HG03064 (cell line): ENCODE results near the gene CDH4.

Experiments used
- ATAC-seq: cut with Tn5 transposase; IDR thresholded peaks from one replicate; pipeline ENCODE4 v1.9.1; 2021; ENCODE audit warnings: low read depth; ENCODE audit not compliant: unreplicated experiment

Gene CDH4

DNA sequence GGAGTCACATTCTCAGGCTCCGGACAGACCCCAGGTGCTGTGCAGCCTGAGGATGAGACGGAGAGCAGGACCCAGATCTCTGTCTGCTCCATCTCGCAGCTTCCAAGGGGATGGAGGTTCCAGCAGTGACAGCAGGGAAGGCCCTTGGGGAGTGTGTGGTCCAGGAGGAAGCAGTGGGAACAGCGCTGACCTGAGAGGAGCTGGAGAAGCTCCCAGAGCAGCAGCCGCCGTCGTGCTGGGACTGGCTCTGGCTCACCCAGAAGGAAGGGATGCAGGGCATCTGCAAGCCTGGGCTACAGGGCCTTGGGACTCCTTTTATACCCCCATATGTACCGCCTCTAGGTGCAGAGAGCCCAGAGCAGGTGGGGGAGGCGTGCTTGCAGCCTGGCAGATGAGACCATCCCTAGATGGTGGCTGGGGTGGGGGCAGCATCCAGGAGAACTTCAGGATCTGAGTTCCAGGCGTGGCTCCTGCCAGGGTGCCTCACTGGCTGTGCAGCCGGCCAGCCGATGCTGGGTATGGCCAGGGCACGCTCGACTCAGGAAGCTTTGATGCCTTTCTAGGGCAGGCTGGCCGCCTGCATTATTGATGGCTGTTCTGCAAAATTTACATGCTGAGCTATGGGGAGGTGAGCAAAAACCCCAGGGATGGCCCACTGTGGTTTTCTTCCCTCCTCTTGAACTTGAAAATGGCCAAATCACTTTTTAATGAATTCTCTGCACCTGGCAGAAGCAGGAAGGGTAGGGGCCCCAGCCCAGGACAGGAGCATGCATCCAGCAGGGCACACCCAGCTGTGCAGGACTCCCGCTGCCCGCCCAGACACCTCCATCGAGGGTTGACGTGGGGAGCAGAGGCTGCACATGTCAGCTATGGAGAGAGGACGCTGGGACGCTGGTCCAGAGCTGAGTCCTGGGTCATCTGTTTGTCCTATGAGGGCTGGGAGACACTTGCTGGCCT is 634.0 kb downstream of the CDH4 start:
- ATAC-seq = no peak

DNA sequence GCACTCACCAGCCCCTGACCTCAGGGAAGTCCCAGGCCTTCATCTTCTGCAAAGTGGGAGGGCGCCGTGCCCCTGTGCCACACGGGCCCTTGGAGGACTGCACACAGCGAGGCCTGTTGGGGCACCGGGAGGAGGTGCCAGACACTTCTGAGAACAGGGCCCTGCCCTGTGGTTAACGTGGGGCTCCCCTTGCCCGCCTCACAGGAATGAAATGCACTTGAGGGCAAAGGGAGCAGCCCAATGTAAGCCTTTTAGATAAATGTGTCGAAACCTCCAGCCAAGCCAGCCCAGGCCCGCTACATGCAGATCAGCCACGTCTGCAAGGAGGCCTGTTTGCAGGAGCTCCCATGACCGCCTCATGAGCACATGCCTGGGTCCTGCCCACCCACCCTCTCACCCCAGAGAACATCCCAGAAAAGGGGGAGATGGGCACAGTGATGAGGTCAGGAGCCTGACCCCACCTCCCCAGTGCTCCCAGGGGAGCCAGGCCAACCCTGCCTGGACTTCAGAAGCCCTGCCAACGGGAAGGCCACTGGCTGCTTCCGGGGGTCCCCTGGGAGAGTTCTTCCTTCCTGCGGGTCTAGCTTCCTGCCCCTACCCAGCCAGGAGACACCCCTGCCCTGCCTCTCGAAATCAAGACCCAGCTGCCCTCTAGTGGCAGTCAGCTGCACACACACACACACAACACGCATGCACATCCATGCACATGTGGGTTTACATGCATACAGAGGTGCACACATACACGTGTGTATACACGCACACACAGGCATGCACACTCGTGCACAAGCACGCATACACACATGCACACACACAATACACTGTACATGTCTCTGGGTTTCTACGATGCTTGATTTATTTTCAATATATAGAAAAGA is 634.9 kb downstream of the CDH4 start:
- ATAC-seq = no peak

DNA sequence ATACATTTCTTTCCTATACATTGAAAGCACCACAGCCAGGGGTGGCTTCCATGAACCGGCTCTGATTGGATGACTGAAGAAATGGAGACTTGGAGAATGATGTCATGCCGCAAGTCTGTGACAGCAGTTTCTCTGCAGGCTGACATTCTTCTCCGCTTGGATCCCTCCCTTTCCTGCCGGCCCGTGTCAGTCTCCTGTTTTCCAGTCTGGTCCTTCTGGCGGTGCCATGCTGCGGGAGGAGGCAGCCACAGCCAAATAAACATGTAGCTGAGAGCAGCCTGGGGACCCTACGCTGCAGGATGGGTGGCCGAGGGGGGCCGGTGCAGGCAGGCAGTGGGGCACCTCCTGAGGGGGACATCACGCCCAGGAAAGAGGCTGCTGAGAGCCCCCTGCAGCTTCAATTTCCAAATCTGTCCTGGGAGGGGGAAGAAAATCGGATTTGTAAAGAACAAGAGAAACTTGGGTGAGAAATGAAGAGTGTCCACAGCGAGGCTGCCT is 635.6 kb downstream of the CDH4 start:
- ATAC-seq = no peak

DNA sequence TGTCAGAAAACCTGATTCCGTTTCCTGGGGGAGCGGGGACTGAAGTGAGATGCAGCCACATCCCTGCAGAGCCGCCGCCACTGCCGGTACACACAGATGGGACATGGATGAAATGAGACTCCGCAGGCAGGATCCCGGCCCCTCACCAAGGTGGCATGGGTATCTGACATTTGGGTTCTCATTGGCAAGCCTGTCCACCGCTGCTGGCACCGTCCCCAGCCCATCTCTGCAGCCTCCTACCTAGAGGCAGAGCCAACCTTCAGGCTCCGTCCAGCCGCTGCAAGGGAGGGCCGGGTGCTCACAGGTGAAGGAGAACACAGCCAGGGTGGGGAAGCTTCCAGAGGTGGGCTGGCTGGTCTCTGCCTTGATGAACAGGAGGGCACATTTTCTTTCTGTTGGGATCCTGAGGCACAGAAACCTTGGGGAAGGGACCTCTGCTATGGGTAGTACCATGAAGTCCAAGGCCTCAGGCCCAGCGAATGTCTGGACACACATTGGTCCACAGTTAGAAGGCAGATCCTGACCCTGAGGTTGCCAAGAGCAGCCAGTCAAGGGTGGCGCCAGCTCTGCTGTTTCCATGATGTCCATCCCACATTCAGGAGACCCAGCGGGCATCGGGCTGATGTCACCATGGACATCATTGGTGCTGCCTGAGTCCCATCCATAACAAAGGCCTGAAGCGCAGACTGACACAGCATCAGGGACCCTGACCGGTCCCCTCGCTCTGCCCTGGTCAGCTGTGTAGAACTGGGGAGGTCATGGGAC is 636.2 kb downstream of the CDH4 start:
- no peak for ATAC-seq

DNA sequence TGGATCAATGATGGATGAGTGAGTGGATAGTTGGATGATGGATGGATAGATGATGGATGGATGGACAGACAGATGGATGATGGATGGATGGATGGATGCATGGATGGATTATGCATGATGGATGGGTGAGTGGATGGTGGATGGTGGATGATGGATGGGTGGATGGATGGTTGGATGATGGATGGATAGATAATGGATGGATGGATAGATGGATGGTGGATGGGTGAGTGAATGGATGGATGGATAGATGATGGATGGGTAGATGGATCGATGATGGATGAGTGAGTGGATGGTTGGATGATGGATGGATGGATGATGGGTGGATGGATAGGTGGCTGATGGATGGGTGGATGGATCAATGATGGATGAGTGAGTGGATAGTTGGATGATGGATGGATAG is 637.6 kb downstream of the CDH4 start:
- ATAC-seq = no peak

DNA sequence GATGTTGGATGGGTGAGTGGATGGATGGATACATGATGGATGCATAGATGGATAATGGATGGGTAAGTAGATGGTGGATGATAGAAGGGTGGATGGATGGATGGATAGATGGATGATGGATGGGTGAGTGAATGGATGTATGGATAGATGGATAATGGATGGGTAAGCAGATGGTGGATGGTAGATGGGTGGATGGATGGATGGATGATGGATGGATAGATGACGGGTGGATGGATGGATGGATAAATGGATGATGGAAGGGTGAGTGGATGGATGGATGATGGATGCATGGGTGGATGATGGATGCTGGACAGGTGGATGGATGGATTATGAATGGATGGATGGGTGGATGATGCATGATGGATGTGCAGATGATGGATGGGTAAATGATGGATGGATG is 638.1 kb downstream of the CDH4 start:
- no peak for ATAC-seq

DNA sequence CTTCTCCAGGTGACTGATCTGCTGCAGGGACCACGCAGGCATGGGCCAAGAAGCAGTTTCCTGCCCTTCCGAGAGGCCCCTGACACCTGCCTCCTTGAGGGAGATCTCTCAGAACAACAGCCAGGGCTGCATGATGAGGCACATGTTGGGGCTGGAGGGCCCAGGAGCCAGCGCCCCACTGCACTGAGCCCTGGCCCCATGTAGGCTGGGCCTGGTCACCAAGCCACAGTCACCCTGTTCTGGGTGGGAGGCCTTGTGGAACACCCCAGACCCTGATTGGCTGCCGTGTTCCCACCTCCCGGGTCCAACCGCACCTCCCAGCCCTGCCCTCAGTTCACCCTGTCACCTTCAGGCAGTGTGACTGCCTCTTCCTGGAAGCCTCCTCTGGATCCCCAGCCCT is 639.4 kb downstream of the CDH4 start:
- ATAC-seq = no peak

DNA sequence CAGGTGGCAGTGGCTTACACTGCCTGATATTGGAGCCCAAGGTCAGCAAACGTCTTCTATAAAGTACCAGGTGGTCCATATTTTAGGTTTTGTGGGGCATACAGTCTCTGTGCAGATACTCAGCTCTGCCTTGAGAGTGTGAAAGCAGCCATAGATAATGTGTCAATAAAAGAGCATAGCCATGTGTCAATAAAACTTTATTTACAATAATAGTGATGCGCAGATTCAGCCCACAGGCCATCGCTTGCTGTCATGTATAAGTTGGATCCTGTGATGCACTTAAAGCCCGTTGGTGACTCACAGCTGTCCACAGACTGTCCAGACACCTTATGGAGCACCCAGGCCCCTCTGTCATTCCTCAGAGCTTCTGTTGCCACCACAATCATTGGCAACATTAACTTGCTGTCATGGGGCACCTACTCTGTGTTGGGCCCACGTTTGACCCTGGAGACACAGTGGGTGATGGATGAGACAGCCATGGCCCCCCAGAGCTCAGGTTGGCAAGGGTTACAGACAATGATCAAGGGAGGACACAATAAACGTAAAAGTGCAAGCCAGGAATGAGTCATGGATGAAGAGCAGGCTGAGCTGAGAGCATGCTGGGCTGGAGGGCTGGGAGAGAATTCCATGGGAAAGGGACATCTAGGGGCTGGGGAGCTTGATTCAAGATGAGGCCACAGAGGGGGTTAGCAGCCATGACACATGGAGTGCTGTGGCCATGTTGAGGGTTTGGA is 640.0 kb downstream of the CDH4 start:
- no peak for ATAC-seq

DNA sequence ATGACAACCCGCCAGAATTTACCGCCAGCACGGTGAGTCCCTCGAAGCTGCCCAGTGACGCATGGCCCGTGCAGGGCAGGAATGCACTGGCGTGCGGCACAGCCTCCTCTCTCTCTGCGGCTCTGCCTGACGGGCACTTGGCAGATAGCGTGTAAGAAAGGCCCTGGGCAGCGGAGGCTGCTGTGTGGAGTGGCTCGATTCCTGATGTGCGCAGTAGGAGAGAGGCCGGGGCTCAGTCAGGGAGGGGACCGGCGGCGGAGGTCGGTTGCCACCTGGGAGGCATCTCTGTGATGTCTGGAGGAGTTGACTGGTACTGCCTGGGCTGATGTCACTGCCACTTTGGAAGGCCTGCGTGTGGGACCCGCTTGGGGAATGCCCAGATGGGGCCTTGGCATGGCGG is 643.0 kb downstream of the CDH4 start:
- no peak for ATAC-seq

DNA sequence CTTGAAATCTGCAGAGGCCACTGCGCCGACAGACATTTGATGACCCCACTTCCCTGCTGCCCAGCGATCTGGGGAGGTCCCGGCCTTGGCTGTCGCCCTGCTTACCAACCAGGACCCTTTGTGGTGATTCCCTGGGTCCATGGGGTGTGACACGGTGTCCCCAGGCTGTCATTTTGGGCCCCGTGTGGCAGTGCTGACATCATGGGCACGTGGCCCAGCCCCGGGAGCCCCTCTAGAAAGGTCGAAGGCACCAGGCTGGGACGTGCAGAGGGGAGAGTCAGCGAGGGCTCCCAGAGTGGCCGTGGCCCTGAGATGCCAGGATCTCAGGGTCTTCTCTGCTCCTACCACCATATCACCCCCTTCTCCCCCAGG is 643.6 kb downstream of the CDH4 start:
- ATAC-seq = no peak

DNA sequence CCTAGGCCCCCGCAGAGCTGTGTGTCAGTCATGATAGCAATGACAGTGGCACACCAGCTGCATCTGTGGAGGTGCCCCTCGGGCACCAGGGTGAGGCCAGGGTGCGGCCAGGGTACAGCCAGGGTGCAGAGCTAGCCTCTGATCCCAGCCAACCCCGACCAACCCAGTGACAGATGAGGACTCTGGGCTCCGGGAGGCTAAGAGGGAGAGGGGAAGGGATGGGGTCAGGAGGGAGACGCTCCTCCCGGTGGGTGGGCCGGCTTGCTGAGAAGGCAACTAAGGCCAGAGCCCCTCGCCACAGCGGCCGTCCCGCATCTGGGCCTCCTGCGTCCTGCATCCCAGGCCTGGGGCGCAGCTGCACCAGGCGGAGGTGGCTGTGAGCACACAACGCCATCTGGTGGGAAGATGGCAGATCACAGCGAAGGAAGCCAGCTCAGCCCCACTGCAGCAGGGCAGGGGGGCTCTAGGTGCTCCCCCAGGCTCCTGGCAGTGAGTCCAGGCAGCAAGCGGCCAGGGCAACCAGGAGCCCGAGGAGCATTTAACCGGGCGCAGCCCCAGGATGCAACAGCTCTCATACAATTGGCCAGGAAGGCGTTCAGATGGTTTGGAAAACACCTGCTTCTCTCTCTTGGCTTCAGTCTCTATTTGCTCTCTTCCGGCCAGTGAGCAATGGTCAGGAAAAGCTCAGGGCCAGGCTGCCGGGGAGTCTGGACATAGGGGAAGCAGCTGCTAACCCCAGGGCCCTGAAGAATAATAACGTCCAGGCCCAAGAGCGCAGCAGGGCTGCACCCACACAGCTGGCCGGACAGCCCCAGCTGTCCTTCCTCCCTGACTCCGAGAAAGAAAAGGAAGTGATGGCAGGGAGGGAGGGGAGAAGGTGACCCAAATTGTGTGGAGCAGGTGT is 644.2 kb downstream of the CDH4 start:
- ATAC-seq = no peak

DNA sequence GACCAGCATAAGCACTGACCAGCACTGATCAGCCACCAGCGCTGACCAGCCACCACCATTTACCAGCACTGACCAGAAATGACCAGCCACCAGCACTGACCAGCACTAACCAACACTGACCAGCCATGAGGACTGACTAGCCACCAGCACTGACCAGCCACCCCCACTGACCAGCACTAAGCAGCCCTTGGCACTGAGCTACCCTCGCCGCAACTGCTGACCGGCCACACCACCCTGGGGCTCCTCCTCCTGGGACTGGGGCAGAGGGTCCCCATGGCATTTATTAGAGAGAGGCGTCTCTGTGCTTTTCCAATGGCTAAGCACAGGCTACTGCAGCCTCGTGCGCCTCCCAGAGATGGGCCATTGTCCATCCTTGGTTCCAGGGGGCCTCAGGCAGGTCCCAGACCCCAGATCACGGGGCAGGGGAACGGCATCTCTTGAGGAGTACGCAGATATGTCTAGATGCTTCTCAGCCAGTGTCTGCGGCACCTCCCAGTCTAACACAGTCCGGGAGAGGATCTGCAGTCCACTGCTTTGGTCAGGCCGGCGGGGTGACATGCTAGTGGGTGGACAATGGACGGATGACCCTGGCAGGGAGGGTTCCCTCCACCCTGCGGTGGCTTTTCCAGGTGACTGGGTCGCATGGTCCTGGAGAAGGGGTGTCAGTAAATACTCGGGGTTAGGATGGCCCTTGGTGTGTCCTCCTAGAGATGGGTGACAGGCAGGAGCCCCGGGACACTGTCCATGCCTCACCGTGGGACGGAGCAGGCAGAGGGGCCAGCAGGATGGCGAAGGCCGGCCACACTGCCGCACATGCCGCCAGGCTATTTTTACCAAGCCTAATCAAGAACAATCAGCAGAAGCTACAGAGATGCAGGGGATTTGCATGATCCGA is 645.6 kb downstream of the CDH4 start:
- no peak for ATAC-seq

DNA sequence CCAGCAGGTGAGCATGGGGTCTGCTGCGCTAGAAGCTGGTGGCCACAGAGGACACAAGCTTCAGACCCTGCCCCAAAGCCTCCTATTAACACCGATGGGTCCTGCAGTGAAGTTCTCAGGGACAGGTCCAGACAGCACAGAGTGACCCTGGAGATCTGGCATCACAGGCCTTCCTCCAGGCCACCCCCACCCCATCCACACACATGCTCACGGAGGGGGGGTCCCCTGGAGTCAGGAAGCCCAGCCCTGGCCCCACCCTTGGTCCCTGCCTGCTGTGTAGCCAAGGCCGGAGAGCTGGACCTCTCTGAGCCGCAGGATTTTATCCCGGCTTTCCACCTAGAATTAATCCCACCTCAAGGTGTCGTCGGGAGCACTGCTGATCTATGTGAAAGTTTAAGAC is 646.3 kb downstream of the CDH4 start:
- no peak for ATAC-seq

DNA sequence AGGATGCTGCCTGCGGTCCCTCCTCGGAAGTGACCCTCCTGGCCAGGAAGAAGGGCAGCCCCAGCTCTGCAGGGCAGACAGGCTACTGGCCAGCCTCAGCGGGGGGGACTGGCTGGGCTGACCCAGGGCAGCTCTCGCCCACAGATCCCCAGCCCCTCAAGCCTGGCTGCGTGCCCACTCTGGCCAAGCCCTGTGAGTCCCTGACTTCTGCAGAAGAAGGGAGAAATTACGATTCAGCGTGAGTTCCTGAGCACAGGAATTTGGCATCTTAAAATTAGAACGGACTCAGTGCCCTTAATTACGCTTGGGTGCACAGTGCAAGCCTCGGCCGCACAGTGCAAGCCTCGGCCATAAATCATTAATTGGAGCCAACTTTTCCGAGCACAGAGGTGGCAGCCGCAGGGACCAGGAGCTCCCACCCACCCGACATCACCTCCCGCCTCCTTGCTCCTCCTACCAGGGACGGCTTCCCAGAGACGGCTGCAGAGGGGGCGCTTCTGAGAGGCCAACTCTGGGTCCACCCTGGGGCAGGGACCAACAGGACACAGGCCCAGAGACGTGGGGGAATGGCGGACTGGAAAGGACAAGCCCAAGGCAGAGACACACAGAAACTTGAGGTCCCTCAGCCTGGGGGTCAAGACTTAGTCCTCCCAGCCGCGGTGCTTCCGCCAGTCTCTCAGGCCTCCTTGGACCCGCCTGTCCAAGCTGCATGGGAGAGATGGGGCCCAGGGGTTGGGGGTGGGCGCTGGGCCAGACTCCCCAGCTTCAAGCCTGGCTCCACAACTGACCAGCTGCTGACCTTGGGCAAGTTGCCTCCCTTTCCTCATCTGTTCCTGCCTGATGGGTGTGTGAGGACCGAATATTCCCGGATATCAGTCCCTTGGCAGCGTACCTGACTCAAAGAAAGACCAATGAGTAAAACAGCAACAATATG is 648.2 kb downstream of the CDH4 start:
- no peak for ATAC-seq

DNA sequence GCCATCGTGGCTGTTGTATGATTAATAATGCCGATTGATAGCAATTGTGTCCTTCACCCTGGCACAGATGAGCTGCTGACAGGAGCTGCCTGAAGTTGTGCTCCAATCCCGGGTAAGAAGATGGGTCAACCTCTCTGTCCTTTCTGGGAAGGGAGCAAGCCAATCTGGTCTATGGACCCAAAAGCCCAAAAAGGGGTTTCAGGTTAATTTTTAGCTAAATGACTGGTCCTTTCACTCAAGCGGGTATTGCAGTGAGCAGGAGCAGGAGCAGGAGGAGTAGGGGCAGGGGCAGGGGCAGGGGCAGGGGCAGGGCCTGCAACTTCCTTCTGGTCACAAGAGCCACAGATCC is 648.9 kb downstream of the CDH4 start:
- ATAC-seq = no peak

DNA sequence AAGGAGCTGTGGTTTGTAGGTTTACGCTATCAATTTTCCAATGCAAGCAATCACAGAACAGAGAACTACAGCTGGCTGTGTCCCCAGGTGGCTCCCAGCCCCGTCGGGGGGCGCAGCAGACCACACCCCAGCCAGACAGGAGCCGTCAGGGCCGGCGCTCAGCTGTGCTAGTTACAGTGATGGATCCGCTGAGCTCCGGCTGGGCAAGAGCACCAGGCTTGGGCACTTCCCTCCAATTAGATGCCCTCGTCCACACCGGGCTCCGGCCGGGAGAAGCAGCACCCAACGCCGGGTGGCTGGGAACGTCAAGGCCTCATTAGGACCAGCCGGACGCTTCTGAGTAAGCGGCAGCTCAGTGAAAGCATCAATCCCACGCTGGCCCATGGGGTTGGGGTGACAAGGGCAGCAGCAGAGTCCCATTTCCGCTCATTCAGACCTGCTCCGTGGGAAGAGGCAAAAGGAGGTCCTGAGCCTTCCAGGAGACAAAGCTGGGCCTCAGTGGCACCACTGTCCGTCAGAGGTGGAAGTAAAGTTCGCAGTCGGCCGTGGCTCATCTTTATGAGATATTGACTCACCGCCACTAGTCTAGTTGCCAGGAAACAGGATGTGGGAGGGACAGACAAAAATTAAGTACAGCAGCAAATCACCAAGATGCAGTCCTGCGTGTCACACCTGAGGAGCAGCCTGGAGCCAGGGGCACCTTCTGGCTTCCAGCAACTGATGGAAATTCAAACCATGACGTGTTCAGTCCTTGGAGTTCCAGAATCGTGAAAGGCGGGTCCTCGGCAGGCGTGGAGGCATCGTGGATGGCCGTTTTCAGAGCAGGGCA is 649.5 kb downstream of the CDH4 start:
- no peak for ATAC-seq
